Measurements from ENCODE around the gene HOXC4. TPM values are rescaled to one million over a fixed set of nuclear protein-coding genes. Genes with fewer than 3 reads are reported as not detected.

The HOXC4 gene
- total RNA-seq, 1 donor from 2014 or later: 0.42 TPM

DNA sequence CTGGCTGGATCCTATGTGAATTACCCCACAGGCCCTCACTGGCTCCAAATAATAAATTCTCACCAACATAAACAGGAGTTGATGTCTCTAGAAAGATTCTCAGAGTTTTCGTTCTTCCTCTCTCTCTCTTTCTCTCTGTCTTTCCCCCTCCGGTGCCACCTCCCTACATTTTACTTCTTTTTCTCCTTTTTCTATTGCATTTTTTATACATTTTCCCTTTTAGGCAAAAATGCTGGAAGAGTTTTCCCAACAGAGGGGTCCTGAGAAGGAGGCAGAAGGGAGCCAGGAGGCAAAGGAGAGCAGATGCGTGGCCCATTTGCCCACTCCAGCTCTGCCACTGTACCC, 26.2 kb upstream of the HOXC4 start:
- intact Hi-C loops (cut with micrococcal nuclease): loop anchor here (1.0 kb wide), 1 partner anchor 10 kb away; no protein-coding TSS in a partner anchor

DNA sequence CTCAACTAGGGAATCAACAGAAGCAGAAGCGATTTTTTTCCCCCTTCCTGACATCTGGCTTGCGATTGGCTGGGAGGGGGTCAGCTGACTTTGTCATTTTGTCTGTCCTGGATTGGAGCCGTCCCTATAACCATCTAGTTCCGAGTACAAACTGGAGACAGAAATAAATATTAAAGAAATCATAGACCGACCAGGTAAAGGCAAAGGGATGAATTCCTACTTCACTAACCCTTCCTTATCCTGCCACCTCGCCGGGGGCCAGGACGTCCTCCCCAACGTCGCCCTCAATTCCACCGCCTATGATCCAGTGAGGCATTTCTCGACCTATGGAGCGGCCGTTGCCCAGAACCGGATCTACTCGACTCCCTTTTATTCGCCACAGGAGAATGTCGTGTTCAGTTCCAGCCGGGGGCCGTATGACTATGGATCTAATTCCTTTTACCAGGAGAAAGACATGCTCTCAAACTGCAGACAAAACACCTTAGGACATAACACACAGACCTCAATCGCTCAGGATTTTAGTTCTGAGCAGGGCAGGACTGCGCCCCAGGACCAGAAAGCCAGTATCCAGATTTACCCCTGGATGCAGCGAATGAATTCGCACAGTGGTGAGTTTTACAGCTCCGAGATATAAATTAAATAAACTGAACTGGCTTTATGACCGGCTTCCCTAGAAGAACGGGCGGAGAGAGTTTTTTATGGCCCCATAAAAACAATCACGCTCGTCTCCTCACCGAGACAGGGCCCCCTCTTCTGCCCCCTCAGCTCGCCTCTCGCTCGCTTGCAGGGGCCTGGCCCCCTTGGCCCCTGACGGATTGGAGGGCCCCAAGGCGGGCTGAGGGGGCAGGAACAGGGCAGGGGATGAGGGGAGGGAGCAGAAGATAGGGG, 25.1 kb upstream of the HOXC4 start, which contains the start of gene HOXC6:
HOXC6 (plus strand) TSS at position 127 of the 888 bp plus-strand sequence; CDS start at position 209, 82 bp downstream.
- intact Hi-C loops (cut with micrococcal nuclease): no loop called here

DNA sequence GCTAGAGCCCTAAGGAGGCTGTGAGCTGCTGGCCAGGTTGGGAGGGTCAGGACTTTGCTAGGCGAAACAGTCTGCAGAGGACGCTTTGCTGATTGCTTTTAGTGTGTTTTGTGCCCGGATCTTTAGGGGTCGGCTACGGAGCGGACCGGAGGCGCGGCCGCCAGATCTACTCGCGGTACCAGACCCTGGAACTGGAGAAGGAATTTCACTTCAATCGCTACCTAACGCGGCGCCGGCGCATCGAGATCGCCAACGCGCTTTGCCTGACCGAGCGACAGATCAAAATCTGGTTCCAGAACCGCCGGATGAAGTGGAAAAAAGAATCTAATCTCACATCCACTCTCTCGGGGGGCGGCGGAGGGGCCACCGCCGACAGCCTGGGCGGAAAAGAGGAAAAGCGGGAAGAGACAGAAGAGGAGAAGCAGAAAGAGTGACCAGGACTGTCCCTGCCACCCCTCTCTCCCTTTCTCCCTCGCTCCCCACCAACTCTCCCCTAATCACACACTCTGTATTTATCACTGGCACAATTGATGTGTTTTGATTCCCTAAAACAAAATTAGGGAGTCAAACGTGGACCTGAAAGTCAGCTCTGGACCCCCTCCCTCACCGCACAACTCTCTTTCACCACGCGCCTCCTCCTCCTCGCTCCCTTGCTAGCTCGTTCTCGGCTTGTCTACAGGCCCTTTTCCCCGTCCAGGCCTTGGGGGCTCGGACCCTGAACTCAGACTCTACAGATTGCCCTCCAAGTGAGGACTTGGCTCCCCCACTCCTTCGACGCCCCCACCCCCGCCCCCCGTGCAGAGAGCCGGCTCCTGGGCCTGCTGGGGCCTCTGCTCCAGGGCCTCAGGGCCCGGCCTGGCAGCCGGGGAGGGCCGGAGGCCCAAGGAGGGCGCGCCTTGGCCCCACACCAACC, 23.9 kb upstream of the HOXC4 start:
- intact Hi-C loops (cut with micrococcal nuclease): loop anchor here (5.0 kb wide), 1 partner anchor 42 kb away; the partner anchor contains the start of gene HOXC10

DNA sequence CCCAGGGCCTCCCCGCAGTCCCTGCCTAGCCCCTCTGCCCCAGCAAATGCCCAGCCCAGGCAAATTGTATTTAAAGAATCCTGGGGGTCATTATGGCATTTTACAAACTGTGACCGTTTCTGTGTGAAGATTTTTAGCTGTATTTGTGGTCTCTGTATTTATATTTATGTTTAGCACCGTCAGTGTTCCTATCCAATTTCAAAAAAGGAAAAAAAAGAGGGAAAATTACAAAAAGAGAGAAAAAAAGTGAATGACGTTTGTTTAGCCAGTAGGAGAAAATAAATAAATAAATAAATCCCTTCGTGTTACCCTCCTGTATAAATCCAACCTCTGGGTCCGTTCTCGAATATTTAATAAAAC, 23.2 kb upstream of the HOXC4 start:
- intact Hi-C loops (cut with micrococcal nuclease): loop anchor here (5.0 kb wide), 1 partner anchor 43 kb away; the partner anchor contains the start of gene HOXC10

DNA sequence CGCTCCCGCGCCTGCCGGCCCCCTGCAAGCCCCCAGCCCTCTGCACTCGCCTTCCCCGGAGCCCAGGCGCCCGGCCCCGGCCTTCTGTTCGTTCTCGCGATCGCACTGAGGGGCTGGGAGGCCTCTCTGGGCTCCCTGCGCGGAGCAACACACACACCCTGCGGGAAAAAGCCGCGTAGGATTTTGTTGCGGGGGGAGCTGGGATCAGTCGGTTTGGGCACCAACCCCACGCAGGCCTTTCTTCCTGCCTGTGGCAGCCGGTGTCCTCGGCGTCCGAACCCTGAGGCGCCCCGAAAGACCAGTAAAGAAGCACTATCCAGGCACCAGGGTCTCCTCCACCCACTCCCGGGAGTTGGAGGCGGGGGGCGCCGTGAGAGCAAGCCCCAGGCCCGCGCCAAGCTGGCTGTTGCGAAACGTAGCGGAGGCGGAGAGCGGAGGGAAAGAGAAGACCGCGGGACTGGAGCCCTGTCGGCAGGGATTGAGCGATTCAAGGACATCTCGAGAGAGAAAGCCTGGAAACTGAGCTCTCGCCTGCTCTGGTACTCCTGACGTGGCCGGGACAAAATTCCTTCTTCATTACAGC, 22.7 kb upstream of the HOXC4 start:
- intact Hi-C loops (cut with micrococcal nuclease): loop anchor here (5.0 kb wide), 1 partner anchor 44 kb away; the partner anchor contains the start of gene HOXC10

DNA sequence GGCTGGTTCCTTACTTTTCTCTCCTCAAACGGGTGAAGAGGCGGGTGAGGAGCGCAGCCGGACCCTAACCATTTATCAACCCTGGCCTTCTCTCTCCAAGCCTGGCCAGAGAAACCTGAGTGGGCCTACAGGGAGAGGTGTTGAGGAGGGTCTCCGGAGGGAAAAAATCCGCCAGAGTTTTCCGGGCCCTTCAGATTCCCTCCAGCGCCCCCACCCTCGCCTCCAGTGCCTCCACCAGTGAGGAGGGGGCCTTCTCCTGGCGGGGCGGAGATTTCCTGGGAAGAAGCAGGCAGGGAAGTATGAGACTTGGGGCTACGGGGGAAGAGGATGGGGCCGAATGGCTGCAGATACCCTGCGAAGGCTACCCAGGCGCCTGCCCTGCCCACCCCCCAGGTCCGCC, 22.2 kb upstream of the HOXC4 start:
- intact Hi-C loops (cut with micrococcal nuclease): loop anchor here (5.0 kb wide), 1 partner anchor 44 kb away; the partner anchor contains the start of gene HOXC10

DNA sequence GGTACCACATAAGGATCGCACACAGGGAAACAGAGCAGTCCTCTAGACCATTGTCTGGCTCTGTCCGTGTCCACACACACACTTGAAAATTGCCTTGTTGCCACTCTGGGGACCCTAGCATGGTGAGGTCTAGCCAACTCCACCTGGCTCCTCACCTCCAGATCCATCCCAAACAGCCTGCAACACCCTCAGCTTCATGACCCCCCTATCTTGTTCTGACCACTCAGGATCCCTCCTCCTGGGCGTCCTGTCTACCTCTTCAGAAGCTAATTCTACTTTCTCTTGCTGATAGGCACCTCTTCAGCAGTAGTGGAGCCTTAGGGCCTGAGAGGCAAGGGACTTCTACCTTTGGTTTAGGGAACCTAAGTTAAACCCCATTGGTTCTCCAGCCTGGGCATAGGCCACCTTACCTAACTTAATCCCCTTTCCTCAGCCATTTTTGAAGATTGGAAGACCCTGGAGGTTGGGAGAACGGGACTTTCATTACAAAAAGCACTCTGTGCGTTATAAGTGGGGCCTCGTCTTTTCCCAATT, 21.5 kb upstream of the HOXC4 start:
- intact Hi-C loops (cut with micrococcal nuclease): loop anchor here (1.0 to 5.0 kb wide), 6 partner anchors 13 to 169 kb away; partner anchors contain the start of genes HOXC10 and HOXC4

DNA sequence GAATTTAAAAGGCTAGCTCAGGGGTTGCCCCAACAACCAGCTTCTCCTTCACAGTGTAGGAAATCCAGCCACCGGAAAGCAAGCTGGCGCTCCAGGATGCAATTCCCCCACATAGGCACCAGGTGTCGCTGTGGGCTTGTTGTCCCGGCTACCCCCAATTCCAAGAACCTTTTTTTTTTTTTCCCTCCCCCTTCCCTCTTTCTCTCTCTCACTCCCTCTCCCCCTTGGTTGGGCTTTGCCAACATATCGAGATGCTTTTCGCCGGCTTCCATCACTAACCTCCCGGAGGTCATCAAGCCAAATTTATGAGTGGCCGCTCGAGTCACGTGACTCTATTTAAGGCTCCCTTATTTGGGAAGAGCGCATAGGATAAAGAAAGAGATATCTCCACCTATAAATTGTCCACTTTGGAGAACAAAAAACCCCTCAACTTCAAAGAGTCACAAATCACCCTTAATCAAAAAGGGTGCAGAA, 21.0 kb upstream of the HOXC4 start, which contains the start of gene HOXC5:
HOXC5 (plus strand) TSS at position 424 of the 474 bp plus-strand sequence. CDS start 73 bp downstream, outside the sequence.
- intact Hi-C loops (cut with micrococcal nuclease): loop anchor here (1.0 to 5.0 kb wide), 6 partner anchors 14 to 169 kb away; partner anchors contain the start of genes HOXC10 and HOXC4

DNA sequence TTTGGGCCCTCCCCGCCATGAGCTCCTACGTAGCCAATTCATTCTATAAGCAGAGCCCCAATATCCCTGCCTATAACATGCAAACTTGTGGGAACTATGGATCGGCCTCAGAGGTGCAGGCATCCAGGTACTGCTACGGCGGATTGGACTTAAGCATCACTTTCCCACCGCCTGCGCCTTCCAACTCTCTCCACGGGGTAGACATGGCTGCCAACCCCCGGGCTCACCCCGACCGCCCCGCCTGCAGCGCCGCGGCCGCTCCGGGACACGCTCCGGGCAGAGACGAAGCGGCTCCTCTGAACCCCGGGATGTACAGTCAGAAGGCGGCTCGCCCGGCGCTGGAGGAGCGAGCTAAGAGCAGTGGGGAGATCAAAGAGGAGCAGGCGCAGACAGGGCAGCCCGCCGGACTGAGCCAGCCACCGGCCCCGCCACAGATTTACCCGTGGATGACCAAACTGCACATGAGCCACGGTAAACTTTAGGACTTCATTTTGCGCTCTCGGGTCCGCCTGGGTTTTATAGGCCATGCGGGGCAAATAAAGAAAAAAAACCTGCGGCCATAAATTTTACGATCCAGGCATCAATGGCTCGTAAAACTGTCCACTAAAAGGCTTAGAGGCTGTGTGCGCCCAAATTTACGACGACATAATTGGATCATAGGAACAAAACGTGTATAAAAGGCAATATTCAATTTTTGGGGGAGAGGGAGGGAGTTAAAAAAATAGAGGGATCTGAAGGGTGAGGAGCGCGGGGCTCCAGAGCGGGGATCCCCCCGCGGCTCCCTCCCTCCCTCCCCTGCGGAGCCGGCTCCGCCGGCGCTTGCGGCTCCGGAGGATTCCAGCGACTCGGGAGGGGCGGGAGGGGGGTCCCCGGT, 20.3 kb upstream of the HOXC4 start:
- intact Hi-C loops (cut with micrococcal nuclease): loop anchor here (2.0 to 5.0 kb wide), 3 partner anchors 15 to 46 kb away; partner anchors contain the start of genes HOXC10 and HOXC4

DNA sequence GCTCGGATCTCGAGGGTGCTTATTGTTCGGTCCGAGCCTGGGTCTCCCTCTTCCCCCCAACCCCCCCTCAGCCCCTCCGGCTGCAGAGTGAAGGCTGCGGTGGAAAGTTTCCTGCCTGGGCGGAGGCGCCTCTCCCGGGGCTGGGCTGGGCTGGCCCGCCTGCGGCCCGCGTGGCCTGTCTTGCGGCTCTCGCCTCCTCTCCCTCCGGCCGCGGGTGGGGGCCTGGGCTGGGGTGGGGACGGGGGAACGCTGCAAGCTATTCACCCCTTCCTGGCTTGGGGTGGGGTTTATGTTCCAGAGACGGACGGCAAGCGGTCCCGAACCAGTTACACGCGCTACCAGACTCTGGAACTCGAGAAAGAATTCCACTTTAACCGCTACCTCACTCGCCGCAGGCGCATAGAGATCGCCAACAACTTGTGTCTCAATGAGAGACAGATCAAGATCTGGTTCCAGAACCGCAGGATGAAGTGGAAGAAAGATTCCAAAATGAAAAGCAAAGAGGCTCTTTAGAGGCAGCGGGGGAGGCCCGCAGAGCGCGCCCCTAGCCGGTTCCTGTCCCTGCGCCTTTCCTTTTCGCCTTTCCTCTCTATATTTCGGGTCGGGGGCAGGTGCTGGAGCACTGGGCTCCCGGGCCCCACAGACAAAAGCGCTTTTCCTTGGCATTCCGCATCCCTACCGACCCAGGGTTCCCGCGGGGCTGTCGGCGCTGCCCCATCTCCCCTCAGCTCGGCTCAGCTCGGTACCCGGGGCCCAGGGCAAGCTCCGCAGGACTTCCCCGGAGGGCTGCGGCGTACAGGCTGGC, 19.5 kb upstream of the HOXC4 start:
- intact Hi-C loops (cut with micrococcal nuclease): loop anchor here (2.0 to 5.0 kb wide), 3 partner anchors 15 to 47 kb away; partner anchors contain the start of genes HOXC10 and HOXC4

DNA sequence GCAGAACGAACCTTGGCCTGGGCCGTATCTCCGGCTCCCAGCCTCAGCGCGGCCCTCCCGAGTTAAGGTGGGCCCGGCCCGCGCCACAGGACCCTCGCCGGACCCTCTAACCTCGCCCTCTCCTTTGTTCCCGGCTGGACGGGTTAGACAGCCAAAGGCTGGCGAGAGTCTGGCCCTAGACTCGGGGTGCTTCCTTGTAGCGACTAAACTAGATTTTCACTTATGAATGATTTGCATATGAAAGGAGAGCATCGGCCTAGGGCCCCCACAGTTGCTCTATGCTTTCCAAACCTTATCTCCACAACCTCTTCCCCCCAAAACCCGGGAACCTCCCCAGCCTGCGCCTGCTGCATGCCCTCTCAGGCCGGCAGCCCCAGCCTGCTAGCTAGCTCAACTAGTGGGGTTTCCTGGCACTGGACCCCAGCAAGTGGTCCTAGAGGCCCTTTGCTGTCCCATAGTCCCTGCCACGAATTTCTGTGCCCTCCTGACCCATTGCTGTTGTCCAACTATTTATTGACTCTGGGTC, 18.8 kb upstream of the HOXC4 start:
- intact Hi-C loops (cut with micrococcal nuclease): loop anchor here (5.0 kb wide), 1 partner anchor 48 kb away; the partner anchor contains the start of gene HOXC10

DNA sequence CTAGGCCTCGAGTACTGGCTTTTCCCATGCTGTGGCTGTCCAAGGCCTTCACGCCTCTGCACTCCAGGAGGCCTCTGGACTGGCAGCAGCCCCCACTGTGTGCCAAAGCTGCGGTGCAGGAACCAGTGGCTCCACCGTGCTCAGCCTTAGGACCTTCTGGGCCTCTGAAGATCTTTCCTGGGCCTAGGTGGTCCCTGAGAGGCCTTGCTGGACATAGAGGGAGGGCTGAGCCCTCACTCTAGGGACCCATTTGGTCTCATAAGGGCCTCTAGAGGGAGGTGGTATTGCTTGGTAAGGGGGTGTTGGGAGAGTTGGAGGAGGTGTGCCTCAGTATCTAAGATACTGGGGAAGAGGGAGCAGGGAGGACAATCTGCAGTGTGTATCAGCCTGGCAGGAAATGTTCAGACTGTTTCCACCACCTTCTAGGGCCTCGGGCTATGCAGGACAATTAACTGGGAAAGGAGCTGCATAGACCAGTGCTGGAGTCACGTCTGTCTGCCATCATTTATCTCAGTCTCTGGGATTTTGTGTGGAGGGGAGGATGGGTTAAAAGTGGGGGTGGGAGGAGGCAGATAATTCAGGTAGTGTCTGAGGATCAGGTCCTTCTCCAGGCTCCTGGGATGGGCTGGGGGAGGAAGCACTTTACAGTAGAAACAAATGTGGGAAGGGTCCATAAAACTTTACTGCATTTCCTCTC, 17.9 kb upstream of the HOXC4 start:
- intact Hi-C loops (cut with micrococcal nuclease): no loop called here

DNA sequence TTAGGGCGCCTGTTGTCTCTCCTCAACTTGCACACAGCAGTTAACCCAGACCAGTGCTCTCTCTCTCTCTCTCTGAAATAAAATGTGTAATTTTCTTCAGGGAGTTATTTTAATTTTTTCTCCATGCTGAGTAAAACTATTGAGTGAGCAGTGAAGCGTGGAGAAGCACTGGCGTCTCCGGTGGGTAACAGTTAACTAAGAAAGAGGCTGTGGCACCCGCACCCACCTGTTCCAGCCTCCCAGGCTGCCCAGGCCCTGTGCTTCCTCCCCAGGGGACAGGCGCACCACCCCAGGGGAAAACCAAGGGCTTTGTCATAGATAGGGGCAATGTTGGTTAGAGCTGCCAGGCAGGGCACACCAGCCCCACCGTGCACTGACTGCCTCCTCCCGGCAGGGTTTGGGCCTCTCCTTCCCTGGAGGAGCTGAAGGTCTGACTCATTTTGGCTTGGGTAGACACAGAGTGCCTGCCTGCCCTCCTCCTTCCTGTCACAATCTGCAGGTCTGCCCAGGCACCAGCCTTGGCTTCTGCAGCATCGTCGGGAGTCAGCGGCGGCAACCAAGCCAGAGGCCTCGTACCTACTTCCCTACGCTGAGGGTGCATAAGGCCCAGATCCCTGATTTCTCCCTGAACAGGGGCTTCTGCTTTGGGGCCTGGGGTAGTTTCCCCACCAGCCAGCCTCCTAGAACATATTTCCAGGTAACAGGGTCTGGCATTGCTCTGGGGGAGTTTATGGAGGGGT, 16.8 kb upstream of the HOXC4 start:
- intact Hi-C loops (cut with micrococcal nuclease): no loop called here

DNA sequence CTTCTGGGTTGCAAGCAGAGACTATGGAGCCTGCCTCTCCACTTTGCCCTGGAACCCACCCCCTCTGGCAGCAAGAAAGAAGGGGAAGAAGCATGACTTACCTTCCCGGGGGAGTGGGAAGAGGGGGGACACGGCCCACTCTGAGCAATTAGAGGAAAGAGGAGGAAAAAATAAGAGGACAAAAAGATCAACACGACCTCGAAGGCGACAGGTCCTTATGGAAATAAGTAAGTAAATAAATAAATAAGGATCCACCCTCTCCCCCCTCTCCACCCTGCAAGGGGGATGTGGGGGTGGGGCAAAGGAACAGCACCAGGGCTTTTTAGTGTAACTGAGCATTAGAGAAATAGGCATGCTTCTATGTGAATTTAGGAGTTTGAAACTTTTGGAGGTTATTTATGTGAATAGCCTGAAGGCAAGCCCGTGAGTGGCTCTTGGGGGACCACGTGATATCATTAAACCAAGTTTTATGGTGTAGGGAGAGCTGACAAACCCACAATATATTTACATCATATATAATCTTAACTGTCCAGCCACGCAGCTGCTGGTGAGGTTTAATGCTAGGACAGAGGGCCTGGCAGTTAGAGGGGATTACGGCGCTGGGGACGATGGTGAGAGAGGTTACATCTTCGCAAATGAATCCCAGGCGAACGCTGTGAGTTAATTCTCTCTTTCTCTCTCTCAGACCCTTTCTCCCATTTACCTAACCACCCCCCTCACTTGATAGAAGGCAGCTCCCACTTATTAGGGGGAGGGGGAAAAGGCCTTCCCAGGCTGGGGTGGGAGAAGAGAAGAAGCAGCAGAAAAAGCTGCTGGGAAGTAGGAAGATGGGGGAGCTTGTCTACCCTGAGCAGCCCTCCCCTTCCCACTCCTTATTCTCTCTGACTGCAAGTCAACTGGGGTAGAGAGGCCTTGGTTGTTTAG, 16.0 kb upstream of the HOXC4 start:
- intact Hi-C loops (cut with micrococcal nuclease): no loop called here

DNA sequence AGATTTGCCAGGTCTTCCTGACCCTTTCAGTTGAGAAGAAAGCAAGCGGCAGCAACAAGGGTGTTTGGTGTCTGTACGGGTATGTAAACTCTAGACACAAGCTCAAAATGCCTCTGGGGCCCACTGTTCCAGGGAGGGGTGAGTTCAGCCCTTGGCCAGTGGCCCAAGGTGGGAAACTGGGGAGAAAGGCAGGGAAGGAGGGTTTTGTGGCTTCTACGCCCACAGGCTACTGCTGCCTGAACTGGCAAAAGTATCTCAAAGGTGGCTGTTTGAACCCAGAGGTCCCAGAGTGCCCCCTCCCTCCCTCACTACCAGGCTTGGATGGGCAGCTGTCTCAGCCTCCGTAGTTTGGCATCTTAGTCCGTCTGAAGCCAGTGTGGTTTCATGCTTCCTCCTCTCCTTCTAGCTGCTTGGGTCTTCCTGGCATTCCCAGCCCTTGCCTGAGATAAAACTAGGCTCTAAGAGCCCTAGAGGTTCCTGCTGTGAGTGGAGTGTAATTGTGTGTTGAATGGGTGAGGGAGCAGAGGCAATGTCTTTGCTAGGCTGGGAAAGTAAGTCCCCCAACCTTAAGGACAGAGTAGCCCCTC, 15.3 kb upstream of the HOXC4 start:
- intact Hi-C loops (cut with micrococcal nuclease): no loop called here

Data from T-helper 1 cell treated with Interleukin-12 subunit alpha and Interleukin-12 subunit beta and Interleukin-4 antibody, amounts not matched to agents 30 ng/mL and 1 ng/mL, for 36 hours (primary cell).